ENCODE data around the gene VAPB.
"Not testable (repeated sequence)": the region's sequence is repeated elsewhere in the genome, so short reads cannot be mapped to it uniquely, and the experiment has no call there.

The VAPB gene, protein sequence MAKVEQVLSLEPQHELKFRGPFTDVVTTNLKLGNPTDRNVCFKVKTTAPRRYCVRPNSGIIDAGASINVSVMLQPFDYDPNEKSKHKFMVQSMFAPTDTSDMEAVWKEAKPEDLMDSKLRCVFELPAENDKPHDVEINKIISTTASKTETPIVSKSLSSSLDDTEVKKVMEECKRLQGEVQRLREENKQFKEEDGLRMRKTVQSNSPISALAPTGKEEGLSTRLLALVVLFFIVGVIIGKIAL

DNA sequence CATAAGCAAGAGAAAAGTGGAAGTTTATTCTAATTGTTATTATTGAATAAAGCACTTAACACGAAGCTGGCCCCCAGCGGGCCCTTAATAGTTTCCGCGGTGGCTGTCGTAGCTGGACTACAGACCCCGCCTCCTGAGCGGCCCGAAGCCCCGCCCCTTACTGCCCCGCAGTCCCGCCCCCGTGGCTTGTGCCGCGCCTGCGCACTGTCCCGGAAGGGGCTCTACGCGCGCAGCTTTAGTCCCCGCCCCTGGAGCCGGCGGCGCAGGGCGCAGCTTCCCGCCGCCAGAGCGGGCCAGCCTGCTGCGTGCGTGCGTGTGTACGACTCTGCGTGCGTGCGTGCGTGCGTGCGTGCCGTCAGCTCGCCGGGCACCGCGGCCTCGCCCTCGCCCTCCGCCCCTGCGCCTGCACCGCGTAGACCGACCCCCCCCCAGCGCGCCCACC lies at the start of gene VAPB:
VAPB (plus strand) TSS at position 348 of the 442 bp plus-strand sequence. CDS start 231 bp downstream, outside the sequence.
- peak; percentile 89 to 98 (median 92) for DNase-seq (ENCODE audit: low read depth in 4 of 4, low spot score in 1 of 4)

DNA sequence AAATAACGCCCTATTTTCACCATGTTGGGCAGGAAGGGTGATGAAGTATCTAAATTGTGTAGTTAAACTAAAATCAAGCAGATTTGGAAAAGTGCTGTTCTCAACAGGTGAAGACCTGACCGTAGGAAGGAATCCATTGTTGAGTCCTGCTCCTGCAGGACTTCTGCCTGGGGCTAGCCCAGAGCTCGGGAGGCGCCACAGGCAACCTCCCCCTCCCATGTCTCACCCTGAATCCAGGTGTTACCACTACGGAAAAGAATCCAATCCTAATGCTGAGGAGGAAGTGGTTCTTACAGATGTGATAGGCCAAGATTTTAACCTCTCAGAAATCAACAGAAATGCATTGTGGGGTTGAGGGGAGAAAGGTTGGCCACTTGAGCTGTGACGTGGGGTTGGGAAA lies 49.3 kb upstream of the VAPB start:
- no peak for DNase-seq (ENCODE audit: low read depth in 4 of 4, low spot score in 1 of 4)

DNA sequence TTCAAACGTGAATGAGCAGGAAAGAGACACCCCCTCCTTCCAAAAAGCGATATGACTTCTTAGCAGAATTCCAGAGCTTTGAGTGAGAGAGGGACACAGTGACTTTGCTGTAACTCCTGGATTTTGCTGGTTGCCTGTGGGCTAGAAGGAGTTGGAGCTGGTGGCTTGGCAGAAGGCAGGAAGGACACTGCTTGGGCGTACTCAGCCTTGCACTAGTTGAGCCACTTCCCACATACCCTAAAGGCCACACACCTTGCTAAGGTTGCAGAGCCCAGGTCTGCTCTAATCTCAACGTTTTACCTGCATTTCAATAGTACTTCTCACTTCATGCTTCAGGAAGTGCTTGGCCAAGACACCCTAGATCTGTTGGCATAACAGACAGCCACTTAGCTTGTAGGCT lies 48.9 kb upstream of the VAPB start:
- DNase-seq (ENCODE audit: low read depth in 4 of 4, low spot score in 1 of 4), result no peak

DNA sequence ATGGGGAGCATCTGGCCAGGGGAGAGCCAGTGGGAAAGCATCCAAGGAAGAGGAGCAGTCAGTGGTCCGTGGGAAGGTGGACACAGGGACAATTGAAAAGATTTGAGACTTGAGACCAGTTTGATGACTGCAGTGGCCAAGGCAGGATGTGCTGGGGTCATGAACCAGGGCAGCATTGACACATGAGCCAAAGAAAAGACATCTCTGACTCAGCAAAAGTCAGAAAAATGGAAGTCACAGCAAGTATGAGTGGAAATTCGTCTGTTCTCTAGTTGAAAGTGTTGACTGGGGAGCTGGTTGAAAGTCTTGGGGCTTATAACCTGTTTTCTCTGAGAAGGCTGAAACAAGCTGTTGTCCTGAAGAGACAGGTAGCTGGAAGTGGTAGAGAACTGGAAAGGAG lies 48.2 kb upstream of the VAPB start:
- no peak for DNase-seq (ENCODE audit: low read depth in 4 of 4, low spot score in 1 of 4)

DNA sequence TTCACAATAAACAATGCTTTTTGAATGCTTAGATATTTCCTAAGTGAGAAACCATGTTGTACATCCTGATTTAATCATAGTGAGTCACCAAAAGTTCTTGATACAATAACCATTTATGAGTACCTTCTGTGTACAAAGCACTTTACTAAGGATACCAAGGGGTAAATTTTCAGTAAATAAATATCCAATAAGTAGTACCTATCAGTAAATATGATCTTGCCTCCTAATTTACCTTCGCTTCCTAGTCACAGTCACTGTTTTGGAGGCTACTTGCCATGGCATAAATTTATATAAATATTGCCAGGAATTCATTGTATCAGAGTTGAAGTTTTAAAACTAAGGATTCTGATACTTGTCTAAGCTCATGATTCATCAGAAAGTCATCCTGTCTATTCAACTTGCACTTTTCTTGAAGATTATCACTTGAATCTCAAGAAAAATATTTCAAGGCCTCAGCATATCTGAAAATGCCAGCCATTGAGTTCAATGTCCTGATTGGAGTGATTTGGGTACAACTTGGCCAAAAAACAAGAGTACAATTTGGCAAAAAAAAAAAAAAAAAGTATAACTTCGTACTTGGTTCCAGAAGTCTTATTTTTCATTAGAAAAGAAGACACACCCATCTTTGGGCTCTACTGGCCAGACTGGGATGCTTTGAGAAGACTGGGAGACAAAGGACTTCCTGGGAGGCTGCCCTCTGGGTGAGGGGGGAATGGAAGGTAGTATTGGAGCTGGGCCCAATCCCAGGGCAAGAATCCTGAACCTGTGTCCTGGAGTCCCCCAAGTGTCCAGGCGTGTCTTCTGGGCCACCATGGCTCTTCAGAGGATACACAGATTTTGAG lies 46.7 kb upstream of the VAPB start:
- no peak for DNase-seq (ENCODE audit: low read depth in 4 of 4, low spot score in 1 of 4)

DNA sequence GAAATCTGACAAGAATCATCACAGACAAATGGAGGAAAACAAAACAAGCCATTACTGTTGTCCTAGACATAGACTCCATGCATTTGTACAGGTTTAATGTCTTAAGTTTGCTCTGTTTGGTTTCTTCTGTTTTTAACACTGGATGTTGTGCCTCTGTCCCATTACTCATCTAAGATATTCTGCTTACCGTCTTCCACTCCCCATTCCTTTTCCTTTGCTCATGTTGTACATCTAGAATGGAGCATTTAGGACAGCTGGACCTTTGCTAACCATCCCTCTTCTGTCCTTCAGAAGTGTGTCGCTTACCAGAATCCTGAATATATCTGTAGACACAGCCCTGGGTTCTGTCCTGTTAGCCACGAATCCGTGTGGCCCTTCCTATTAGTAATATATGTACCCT lies 44.3 kb upstream of the VAPB start:
- no peak for DNase-seq (ENCODE audit: low read depth in 4 of 4, low spot score in 1 of 4)

DNA sequence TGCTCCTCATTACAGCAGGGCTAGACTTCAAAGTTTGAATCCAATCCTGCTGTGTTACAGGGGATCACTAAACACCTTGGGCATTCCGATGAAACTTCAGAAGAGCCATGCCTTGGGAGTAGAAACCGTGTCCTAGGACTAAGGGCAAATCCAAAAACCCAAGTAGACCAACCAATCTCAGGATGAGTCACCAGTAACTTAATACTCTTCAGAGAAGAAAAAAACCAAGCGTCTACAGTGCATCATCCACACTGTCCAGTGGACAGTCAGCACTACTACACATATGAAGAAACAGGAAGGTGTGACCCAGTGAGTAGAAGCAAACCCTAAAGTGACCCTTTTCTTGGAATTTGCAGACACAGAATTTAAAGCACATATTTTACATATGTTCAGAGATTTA lies 39.5 kb upstream of the VAPB start:
- no peak for DNase-seq (ENCODE audit: low read depth in 4 of 4, low spot score in 1 of 4)

DNA sequence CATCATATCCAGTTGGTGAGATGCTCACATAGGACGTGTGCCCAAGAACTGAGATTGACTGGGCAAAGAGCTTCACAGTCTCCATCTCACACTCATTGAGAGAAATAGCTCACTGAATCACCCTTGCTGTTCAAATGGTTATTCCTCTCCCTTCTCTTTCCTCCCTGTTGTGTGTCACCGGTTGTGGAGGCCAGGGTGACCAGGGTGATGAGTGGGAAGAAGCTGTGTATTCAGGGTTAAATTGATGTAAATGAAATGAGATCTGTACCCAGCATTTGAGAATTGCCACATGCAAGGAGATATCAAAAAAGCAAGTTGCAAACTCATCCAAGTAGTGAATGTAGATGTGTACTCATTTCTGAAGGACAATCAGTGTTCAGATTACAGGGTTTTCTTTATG lies 36.6 kb upstream of the VAPB start:
- DNase-seq (ENCODE audit: low read depth in 4 of 4, low spot score in 1 of 4), result peak in 1 of 4 experiments; percentile 12

DNA sequence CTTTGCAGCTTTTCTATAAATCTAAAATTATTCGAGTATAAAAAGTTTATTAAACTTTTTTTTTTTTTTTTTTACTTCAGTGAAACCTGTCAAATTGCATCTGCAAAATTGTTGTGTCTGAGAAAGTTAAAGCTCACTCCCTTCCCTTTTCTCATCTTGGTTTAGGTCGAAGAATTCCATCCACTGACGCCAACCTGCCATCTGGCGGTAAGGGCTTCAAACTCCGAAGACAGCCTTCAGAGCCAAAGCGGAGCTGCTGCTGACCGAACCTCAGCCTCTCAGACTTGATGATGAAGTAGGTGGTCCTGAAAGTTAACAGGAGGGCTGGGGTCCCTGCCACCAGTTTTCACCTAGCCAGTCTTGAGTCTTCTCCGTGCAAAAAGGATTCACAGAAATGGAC lies 29.6 kb upstream of the VAPB start:
- no peak for DNase-seq (ENCODE audit: low read depth in 4 of 4, low spot score in 1 of 4)

DNA sequence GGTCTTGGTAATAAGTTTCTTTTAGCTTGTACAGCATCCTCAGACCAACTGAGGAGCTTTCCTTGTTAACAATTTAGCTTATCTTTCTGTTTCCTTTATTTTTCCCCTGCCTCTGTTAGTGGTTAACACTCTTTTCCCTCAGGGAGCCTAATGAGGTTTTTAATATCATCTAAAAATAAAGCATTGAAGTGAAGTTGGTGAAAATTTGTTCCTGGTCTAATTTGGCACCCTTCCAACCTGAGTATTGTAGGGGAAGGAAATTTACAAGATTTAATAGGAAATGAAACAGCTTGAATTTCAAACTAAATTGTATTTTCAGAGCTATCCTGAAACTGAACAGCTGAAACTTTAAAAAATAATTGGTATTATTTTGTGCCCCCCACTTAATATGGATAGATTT lies 28.1 kb upstream of the VAPB start:
- no peak for DNase-seq (ENCODE audit: low read depth in 4 of 4, low spot score in 1 of 4)

DNA sequence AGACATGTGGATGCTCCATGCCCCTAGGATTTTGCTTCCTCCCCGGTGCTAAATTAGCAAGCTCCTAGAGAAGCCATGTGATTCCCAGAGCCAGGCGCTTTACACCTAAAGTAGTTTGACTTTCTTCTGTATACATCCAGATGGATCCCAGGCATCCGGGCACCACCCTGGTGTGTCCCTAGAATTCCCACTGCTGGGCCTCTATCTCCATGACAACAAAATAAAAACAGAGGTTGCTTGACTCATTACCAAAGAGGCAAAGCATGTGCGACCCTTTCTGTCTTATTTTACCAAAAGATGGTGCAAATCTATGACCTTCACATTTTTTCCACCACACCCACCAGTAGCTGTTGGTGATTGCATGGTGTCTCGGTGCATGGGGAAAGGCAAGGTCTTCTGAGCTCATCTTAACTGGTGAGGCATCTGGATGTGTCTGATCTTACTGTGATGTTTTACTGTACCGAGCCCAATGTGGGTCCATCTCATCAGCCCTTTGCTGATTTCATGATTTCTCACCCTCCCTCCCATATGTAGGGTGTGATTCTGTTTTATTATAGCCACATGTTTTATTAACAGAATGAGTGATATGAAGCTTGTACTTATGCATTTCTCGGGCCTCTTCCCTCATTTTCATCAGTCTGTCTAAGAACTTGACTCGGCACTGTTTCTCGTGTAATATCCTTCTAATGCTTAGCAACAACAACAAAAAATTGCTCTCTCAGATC lies 27.4 kb upstream of the VAPB start:
- DNase-seq (ENCODE audit: low read depth in 4 of 4, low spot score in 1 of 4), result no peak

DNA sequence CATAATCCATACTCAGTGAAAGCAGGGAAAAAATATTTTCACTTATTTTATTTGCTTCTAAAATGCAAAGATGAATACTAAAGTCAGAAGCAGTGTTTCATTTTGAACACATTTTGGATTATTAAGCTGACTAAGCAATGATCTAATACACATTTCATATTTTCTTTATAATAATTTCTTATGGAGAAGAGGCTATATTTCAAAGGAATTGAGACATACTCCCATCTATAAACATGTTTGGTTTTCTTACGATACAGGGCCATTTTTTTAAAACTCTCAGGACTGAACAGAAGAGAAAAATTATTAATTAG lies 26.9 kb upstream of the VAPB start:
- no peak for DNase-seq (ENCODE audit: low read depth in 4 of 4, low spot score in 1 of 4)

DNA sequence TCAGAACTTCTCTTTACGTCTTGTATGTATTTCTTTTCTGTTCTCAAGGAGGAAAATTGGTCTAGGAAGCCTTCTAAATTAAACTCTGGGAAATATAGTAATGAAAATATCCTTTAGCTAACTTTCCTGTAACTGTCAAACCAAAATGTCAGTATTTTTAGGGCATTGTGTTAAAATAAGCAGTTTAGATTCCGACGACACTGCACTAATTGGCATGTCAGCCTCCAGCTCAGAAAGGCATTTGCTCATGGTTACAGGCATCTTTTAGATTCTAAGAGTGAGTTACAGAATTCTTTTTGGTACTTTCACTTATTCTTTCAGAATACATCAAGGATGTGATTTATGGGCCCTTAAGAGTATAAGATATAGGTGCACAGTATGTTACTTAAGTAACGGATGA lies 26.1 kb upstream of the VAPB start:
- no peak for DNase-seq (ENCODE audit: low read depth in 4 of 4, low spot score in 1 of 4)

DNA sequence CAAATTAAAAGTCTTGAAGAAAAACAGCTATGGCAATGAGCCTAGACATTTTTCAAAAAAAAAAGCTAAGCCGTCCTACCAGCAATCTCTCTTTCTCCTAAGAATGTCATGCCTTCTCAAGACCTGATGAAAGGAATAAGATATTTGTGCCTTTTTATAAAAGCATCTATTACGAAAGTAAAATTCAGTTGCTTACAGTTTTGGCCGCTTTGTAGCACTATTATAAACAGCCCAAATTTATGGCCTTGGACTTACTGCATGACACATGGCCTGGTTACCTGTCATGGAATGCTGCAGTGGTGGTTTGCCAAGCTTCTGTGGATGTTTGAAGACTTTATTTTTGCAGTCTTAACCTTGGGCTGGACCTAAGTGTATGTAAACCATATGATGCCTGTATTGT lies 22.2 kb upstream of the VAPB start:
- DNase-seq (ENCODE audit: low read depth in 4 of 4, low spot score in 1 of 4), result no peak

DNA sequence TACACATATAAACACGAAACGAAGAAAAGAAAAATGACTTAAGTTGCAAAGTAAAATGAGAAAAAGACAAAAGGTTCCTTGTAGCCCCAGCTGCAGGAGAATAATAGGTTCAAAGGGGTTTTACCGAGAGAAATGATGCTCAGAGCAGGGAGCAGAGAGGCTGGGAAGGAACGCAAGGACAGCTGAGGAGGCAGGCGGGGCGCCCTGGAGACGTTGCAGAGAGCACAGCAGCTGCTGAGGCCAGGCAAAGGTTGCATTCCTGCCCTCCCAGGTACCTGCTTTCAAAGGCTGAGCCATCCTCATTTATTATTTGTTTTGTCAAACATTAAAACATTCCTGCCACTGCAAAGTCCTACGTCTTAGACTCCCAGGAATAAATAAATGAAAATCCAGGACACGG lies 16.2 kb upstream of the VAPB start:
- no peak for DNase-seq (ENCODE audit: low read depth in 4 of 4, low spot score in 1 of 4)

DNA sequence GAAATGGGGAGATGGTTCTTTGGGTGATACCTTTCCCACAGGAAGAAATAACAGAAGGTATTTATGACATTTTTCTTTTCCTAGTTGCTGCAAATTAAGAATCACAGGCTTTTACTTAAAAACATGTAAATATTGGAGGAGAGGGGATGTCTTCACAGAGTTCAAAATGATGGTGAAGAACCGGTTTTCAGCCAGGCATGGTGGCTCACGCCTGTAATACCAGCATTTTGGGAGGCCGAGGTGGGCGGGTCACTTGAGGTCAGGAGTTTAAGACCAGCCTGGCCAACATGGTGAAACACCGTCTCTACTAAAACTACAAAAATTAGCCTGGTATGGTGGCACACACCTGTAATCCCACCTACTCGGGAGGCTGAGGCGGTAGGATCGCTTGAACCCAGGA lies 15.7 kb upstream of the VAPB start:
- DNase-seq (ENCODE audit: low read depth in 4 of 4, low spot score in 1 of 4), result not testable (repeated sequence)

DNA sequence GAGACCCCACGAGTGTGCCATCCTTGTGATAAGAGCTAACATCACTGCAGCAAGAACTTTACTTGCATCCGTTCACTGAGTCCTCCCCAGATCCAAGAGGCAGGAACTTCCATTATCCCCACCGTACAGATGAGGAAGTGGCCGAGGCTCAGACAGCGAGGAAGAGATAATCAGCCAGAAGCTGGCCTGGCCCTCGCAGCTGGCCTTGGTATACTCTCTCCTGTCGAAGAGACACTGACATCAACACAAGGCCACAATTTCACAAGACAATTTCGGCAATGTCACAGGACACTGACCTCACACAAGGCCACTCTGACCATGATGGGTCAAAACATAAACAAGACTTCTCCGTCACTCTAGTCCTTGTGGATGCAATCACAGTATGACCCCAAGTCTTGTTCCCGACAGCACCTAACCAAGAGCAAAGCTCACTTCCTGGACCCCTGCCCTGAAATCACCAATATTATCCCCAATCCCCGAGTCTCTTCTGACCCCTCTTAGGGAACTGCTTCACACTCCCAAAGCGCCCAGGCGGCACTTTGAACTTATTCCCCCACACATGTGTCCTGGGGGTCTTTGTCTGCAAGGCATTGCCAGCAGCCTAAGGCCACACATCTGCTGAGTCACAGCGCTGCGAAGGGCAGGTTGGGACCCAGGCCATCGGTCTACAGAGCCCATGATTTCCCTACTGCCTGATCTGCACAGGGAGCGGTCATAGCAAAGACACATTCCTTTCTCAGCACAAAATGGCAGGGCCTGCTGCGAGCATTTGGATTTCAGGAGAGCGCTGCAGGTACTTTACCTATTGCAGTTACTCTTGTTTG lies 14.8 kb upstream of the VAPB start:
- no peak for DNase-seq (ENCODE audit: low read depth in 4 of 4, low spot score in 1 of 4)

DNA sequence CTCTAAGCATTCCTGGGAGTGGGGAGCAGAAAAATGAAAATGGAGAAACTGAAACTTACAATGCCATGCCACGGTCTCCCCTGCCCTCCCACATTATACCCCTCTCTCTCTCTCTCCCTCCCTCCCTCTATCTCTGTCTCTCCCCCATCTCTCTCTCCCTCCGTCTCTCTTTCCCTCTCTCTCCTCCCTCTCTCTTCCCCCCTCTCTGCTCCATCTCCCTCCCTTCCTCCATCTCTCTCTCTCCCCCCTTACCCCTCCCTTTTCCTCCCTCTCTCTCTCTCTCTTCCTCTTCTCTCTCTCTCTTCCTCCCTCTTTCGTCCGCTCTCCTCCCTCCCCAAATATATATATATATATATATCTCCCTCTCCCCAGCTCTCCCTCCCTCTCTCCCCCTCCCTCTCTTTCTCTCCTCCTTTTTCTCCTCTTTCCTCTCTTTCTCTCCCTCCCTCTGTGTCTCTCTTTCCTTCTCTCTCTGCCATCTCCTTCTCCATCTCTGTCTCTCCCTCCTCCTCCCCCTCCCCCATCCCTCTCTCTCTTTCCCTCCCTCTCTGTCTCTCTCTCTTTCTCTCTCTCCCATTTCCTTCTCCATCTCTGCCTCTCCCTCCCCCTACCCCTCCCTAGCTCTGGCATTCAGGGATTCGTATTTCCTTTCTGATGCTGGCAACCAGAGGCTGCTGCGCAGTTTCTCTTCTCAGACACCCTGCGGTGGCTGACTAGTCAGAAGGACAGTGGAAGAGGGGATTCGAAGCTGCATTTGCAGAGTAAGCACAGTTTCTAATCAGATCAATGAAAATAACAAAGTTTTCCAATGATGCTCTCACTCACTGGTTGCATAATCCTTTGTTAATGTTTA lies 13.9 kb upstream of the VAPB start:
- DNase-seq (ENCODE audit: low read depth in 4 of 4, low spot score in 1 of 4), result no peak

DNA sequence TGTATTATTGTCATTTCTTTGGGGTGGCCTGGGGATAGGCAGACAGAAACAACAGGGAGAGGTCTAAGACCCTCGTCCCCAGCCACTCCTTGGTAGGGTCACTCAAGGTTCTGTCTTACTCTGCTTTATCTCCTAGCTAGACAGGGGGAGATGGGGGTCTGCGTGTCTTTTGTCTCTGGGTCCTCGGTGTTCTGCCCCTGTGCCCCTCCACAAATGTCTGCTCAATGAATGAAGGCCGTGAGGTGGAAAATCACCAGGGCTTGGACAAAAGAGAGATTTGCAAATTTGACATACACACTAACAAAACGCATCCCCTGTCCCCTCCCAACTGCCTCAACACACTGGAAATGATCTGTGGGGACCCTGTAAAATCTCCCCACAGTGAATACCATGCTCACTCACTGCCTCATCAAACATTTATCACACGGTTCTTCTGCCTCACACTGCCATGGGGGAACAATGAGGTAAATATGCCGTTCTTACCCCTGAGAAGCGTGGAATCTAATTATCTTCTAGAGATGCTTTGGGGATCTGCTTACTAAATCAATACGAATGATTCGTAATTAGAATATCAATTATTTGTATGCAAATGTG lies 13.2 kb upstream of the VAPB start:
- no peak for DNase-seq (ENCODE audit: low read depth in 4 of 4, low spot score in 1 of 4)

DNA sequence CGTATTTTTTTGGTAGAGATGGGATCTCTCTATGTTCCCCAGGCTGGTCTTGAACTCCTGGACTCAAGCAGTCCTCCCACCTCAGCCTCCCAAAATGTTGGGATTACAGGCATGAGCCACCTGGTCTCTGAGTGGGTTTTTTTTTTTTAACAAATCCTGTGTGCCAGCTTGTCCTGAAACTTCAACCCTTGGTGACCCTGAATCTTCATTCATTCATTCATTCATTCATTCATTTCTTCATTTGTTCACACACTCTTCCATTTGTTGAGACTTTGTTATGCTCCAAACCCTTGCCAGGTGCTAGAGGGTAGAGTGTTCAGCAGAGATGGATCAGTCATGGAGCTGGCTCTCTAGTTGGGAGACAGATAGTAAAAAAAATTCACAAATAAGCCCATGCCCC lies 12.0 kb upstream of the VAPB start:
- no peak for DNase-seq (ENCODE audit: low read depth in 4 of 4, low spot score in 1 of 4)

All from stimulated activated CD4-positive, alpha-beta T cell treated with anti-CD3 and anti-CD28 coated beads, Interleukin-1b, Interleukin-23, amount 100 ng/mL, for 24 hours (primary cell).